HuH-7.5 (cell line): ENCODE data around the gene SPO11.

Experiments
- DNase-seq: peaks from one replicate; pipeline ENCODE4 v3.0.0; 2011; ENCODE audit warnings: low spot score

SPO11 gene

GRCh38 chr20:57391439-57392301 is 62.1 kb downstream of the SPO11 start:
- DNase-seq, result peak; percentile 78

- no peak for DNase-seq
Observed at GRCh38 chr20:57392512-57393271, 63.1 kb downstream of the SPO11 start.
